Subcutaneous adipose tissue (tissue), 4 donors: ENCODE results near the gene TNFRSF19. TPM values are rescaled to one million over a fixed set of nuclear protein-coding genes. Genes with fewer than 3 reads are reported as not detected.

Source experiments
- total RNA-seq, 4 donors: library from RNA; depleted of rRNA; stranded (reverse); fragments of >200 nt; gene quantifications; one replicate each; pipeline ENCODE4 v1.1.0, GENCODE V29; 2016
- TF ChIP-seq, protein P1 (sequence below): fragments of 450-650 bp; IDR thresholded peaks from one replicate; pipeline ENCODE4 v1.5.1; 2016; ENCODE audit warnings: low read depth, mild to moderate bottlenecking, control low read depth, antibody characterized with exemption, moderate library complexity

The TNFRSF19 gene
- total RNA-seq, 4 donors from 2014 or later = 0.33 to 4.0 (median 1.3) TPM

DNA sequence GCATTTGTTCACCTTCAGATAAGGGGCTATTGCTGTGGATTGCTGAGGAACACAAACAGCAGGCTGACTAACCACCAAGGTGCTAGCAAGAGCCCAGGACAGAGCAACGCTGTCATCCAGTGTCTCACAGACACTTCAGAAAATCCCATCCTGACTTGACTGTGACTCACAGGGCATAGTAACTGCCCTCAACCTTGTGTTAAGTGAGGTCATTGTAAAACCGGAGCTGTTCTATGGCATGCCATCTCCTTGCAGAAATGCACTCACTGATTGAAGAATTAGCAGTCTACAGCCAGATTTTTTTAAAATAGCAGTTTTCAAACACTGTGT lies 51.1 kb downstream of the TNFRSF19 start:
- TF ChIP-seq, protein P1, sequence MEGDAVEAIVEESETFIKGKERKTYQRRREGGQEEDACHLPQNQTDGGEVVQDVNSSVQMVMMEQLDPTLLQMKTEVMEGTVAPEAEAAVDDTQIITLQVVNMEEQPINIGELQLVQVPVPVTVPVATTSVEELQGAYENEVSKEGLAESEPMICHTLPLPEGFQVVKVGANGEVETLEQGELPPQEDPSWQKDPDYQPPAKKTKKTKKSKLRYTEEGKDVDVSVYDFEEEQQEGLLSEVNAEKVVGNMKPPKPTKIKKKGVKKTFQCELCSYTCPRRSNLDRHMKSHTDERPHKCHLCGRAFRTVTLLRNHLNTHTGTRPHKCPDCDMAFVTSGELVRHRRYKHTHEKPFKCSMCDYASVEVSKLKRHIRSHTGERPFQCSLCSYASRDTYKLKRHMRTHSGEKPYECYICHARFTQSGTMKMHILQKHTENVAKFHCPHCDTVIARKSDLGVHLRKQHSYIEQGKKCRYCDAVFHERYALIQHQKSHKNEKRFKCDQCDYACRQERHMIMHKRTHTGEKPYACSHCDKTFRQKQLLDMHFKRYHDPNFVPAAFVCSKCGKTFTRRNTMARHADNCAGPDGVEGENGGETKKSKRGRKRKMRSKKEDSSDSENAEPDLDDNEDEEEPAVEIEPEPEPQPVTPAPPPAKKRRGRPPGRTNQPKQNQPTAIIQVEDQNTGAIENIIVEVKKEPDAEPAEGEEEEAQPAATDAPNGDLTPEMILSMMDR = no peak

DNA sequence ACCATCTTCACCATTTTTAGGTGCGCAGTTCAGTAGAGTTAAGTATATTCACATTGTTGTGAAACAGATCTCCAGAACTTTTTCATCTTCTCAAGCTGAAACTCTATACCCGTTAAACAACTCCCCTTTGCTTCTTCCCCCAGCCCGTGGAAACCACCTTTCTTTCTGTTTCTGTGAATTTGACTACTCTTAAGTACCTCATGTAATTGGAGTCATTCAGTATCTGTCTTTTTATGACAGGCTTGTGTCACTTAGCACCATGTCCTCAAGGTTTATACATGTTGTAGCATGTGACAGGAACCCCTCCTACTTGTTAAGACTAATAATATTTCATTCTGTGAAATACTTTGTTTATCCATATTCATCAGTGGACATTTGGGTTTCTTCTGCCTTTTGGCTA lies 52.8 kb downstream of the TNFRSF19 start:
- TF ChIP-seq, protein P1 = no peak

DNA sequence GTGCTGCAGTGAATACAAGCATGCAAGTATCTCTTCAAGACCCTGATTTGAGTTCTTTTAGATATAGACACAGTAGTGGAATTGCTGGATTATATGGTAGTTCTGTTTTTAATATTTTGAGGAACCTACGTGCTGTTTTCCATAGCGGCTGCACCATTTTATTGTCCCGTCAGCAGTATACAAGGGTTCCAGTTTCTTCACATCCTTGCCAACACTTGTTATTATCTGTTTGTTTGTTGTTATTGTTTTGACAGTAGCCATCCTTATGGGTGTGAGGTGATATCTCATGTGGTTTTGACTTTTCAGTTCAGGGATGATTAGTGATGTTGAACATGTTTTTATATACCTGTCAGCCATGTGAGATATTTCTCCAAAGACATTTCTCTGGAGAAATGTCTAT lies 53.2 kb downstream of the TNFRSF19 start:
- TF ChIP-seq, protein P1 = no peak

DNA sequence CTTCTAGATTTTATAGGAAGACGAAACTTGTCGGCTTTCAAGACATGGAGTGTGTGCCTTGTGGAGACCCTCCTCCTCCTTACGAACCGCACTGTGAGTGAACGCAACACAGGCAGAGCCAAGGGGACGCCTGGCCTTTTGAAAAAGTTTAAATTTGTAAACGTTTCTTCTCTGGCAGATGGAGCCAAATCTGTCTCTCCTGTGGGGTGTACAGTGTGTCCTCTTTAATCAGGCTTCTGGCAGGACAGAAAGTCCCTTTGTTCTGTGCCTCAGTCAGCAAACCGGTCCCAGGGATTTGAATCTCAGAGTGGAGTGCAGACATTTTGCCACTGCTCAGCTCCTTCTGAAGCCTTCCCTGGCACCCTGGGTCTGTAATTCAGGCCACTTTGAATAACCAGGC lies 56.5 kb downstream of the TNFRSF19 start:
- TF ChIP-seq, protein P1 = no peak

DNA sequence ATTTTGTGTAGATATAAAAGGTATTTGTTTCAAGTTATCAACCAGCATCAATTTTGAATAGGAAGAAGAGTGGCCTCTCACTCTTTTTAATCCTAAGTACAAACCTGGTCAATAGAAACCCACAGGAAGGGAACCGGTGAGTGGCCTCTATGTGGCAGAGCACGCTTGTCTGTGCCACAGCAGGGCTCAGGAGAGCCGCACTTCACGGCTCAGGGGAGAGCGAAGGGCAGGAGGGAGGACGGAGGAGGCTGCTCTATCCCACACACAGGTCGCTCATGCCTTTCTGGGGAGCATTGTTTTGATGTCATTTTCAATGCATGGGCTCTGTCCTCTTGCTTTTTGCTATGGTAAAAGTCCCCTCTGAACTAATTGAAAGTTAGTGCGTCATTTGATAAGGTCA lies 57.2 kb downstream of the TNFRSF19 start:
- TF ChIP-seq, protein P1 = no peak

DNA sequence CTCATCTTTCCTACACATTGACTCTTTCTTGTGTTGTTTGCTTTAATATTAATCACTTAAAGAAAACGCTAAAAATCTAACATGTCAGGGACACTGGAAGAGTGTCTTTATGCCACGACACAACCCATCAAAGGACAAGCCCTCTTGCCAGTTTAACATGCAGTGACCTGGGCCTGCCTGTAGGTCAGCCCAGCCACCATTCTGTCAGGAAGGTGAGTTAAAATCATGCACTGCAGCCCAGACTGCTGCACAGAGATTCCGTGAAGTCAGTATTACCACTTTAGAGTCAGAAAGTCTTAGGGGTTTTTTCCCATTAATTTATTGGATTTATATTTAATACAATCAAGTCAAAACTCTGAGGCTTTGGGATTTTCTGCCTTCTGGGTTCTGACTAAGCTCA lies 58.0 kb downstream of the TNFRSF19 start:
- TF ChIP-seq, protein P1 = no peak

DNA sequence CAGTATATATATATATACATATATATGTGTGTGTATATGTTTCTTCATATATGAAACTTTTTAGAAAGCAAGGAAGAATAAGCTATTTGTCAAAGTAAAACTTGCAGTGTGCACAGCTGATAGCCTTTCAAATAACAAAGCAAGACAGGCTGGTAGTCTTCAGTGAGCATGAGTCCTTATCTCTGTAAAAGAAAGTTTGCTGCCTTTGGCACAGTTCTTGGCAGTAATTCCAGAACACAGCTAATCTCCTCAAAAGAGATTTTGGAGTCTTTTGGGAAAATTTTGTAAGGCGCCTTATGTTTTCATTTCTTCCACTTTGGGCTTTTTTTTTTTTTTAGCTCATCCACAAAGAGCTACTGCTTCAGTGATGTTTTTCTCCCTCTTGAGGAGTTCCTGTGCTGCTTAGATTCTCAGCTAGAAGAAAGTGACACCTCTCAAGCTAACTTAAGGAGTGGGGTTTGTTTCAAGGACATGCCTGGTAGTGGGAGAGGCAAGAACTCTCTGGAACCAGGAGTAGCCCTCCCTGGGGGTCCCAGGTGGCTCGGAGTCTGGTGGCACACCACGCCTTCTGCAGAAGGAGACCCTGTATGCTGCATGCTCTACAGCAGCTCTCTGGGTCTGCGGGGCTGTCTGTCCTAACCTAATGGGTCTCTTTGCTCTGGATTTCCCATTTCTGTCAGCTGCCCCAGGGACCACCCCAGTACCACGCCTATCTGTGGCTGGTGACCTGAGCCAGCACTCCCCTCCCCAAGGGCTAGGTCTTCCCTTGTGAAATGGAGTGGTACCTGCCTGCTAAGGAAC lies 58.8 kb downstream of the TNFRSF19 start:
- TF ChIP-seq, protein P1 = no peak
